OCI-LY3 (cell line): Measurements from ENCODE around the gene UBE2E1.

Experiments used
- H2AFZ ChIP-seq: fragments of 200-600, 300-600 bp; shearing (Covaris generic); 2 replicates; pipeline ENCODE4 v1.6.0; 2014; ENCODE audit warnings: antibody characterized with exemption, low read depth, low read length
- H3K27ac ChIP-seq: fragments of 200-600, 300-600 bp; sonication (generic); 2 replicates; pipeline ENCODE4 v1.5.1; 2014; ENCODE audit warnings: mild to moderate bottlenecking, low read length, moderate library complexity, mixed read lengths
- H3K27me3 ChIP-seq: fragments of 200-600, 300-600 bp; sonication (generic); 2 replicates; pipeline ENCODE4 v1.6.1; 2014; ENCODE audit warnings: low read depth, low read length, mixed read lengths
- H3K36me3 ChIP-seq: fragments of 200-600, 300-600 bp; sonication (generic); replicated peaks from 2 replicates; pipeline ENCODE3; 2014; ENCODE audit warnings: low read depth, low read length, mixed read lengths
- H3K4me1 ChIP-seq: fragments of 300-600, 200-600 bp; sonication (generic); 2 replicates; pipeline ENCODE4 v1.6.1; 2014; ENCODE audit warnings: low read length, mixed read lengths
- H3K4me2 ChIP-seq: fragments of 200-600, 300-600 bp; sonication (generic); 2 replicates; pipeline ENCODE4 v1.6.1; 2014; ENCODE audit warnings: low read length, mixed read lengths
- H3K4me3 ChIP-seq: fragments of 300-600, 200-600 bp; sonication (generic); 2 replicates; pipeline ENCODE4 v1.5.1; 2014; ENCODE audit warnings: antibody characterized with exemption, mild to moderate bottlenecking, low read length, moderate library complexity
- H3K79me2 ChIP-seq: fragments of 300-600, 200-600 bp; shearing (Covaris generic); 2 replicates; pipeline ENCODE4 v1.6.1; 2014; ENCODE audit warnings: mild to moderate bottlenecking, low read length, mixed read lengths
- H3K9ac ChIP-seq: fragments of 300-600, 200-600 bp; shearing (Covaris generic); 2 replicates; pipeline ENCODE4 v1.6.0; 2014; ENCODE audit warnings: mild to moderate bottlenecking, low read length, moderate library complexity
- H3K9me3 ChIP-seq: fragments of 200-600, 300-600 bp; shearing (Covaris generic); 2 replicates; pipeline ENCODE4 v1.6.1; 2014; ENCODE audit warnings: low read length, mixed read lengths; ENCODE audit not compliant: insufficient read depth
- H4K20me1 ChIP-seq: fragments of 200-600, 300-600 bp; sonication (generic); 2 replicates; pipeline ENCODE4 v1.6.1; 2016; ENCODE audit warnings: low read length, mixed read lengths; ENCODE audit not compliant: insufficient read depth
- CTCF ChIP-seq: fragments of 200-600, 300-600 bp; sonication (generic); IDR thresholded peaks from 2 replicates; pipeline ENCODE4 v1.5.1; 2014; ENCODE audit warnings: antibody characterized with exemption, low read length, low read depth
- EZH2phosphoT487 ChIP-seq: fragments of 200-600 bp; shearing (Covaris generic); IDR thresholded peaks from 2 replicates; pipeline ENCODE4 v1.6.1; 2018; ENCODE audit warnings: antibody characterized with exemption, mixed run types, low read depth

Gene UBE2E1

GRCh38 chr3:23778446-23778845 is 27.3 kb upstream of the UBE2E1 start:
- H3K4me2 ChIP-seq, result no peak overlapping the region
- no peak overlapping the region for H2AFZ ChIP-seq
- no peak overlapping the region for H3K9ac ChIP-seq
- H3K4me3 ChIP-seq, result no peak overlapping the region
- no peaks in the 10 kb centered on the region for H3K36me3 ChIP-seq
- peaks cover 15% of the 10 kb centered on the region for H3K4me1 ChIP-seq
- no peak for TF ChIP-seq CTCF
- no peak for TF ChIP-seq EZH2phosphoT487
- no peaks in the 10 kb centered on the region for H3K79me2 ChIP-seq
- H3K9me3 ChIP-seq, result no peaks in the 10 kb centered on the region
- no peak overlapping the region for H3K27ac ChIP-seq
- peaks cover 41% of the 10 kb centered on the region for H3K27me3 ChIP-seq
- H4K20me1 ChIP-seq, result no peaks in the 10 kb centered on the region

GRCh38 chr3:23779841-23780240 is 25.9 kb upstream of the UBE2E1 start:
- Histone ChIP-seq H3K9me3 (no peaks in the 10 kb centered on the region), H3K27ac (no peak overlapping the region), H3K9ac (no peak overlapping the region), H4K20me1 (no peaks in the 10 kb centered on the region), H3K27me3 (peaks cover 52% of the 10 kb centered on the region), H3K4me2 (no peak overlapping the region), H3K4me1 (peaks cover 15% of the 10 kb centered on the region), H3K36me3 (no peaks in the 10 kb centered on the region), H3K4me3 (no peak overlapping the region), H3K79me2 (no peaks in the 10 kb centered on the region), H2AFZ (no peak overlapping the region)
- TF ChIP-seq CTCF (no peak), EZH2phosphoT487 (no peak)

- Histone ChIP-seq H3K9me3 (no peaks in the 10 kb centered on the region), H3K36me3 (no peaks in the 10 kb centered on the region), H3K4me3 (no peak overlapping the region), H2AFZ (no peak overlapping the region), H3K27me3 (peaks cover 64% of the 10 kb centered on the region), H3K4me1 (peaks cover 15% of the 10 kb centered on the region), H4K20me1 (no peaks in the 10 kb centered on the region), H3K79me2 (no peaks in the 10 kb centered on the region), H3K4me2 (no peak overlapping the region), H3K9ac (no peak overlapping the region), H3K27ac (no peak overlapping the region)
- TF ChIP-seq EZH2phosphoT487 (no peak), CTCF (no peak)
Measured at GRCh38 chr3:23781051-23781450, 24.7 kb upstream of the UBE2E1 start.

- no peaks in the 10 kb centered on the region for H3K36me3 ChIP-seq
- peaks cover 60% of the 10 kb centered on the region for H3K27me3 ChIP-seq
- no peak overlapping the region for H3K27ac ChIP-seq
- no peak overlapping the region for H2AFZ ChIP-seq
- no peaks in the 10 kb centered on the region for H3K79me2 ChIP-seq
- H3K4me1 ChIP-seq, result peaks cover 15% of the 10 kb centered on the region
- no peaks in the 10 kb centered on the region for H4K20me1 ChIP-seq
- no peak overlapping the region for H3K4me3 ChIP-seq
- no peak overlapping the region for H3K9ac ChIP-seq
- no peaks in the 10 kb centered on the region for H3K9me3 ChIP-seq
- TF ChIP-seq CTCF, result no peak
- TF ChIP-seq EZH2phosphoT487, result no peak
- no peak overlapping the region for H3K4me2 ChIP-seq
Measured at GRCh38 chr3:23781871-23782270, 23.9 kb upstream of the UBE2E1 start.
